ENCODE measurements around the gene SHISA9. TPM values are rescaled to one million over a fixed set of nuclear protein-coding genes. Genes with fewer than 3 reads are reported as not detected.

The SHISA9 gene
- total RNA-seq, 3 donors from 2014 or later, result 0.33 to 4.1 TPM; not detected in 1

DNA sequence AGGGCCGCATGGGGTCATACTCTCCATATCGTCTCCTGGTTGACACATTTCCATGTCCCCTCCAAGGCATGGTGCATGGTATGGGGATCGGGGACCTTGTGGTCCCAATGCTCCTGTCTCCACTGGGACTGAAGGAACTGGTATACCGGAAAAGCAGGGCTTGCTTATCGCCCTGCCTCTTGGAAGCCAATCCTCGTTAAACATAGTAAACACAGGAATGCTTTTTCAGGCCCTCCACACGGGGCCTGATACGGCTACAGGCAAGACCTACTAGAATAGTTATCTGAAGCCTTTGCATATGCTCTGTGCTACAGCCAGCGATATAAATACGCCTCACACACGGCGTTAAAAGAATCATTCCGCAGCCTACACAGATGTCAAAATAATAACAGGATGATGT, 159.5 kb downstream of the SHISA9 start:
- DNase-seq (ENCODE audit: low spot score in 2 of 2), result no peak
- intact Hi-C loops (cut with DNase I; ENCODE audit: low total_unique reads), result no loop called here
- H3K9me3 ChIP-seq, result no peaks in the 10 kb centered on the region
- no peaks in the 10 kb centered on the region for H3K4me1 ChIP-seq
- no peaks in the 10 kb centered on the region for H3K36me3 ChIP-seq
- H3K4me3 ChIP-seq, result no peak overlapping the region
- no peak overlapping the region for H3K27ac ChIP-seq
- no peak for TF ChIP-seq POLR2AphosphoS5 (IDR thresholded peaks at IDR 0.05)
- TF ChIP-seq, protein P1, sequence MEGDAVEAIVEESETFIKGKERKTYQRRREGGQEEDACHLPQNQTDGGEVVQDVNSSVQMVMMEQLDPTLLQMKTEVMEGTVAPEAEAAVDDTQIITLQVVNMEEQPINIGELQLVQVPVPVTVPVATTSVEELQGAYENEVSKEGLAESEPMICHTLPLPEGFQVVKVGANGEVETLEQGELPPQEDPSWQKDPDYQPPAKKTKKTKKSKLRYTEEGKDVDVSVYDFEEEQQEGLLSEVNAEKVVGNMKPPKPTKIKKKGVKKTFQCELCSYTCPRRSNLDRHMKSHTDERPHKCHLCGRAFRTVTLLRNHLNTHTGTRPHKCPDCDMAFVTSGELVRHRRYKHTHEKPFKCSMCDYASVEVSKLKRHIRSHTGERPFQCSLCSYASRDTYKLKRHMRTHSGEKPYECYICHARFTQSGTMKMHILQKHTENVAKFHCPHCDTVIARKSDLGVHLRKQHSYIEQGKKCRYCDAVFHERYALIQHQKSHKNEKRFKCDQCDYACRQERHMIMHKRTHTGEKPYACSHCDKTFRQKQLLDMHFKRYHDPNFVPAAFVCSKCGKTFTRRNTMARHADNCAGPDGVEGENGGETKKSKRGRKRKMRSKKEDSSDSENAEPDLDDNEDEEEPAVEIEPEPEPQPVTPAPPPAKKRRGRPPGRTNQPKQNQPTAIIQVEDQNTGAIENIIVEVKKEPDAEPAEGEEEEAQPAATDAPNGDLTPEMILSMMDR (IDR thresholded peaks at IDR 0.05), result no peak
- H3K27me3 ChIP-seq, result no peaks in the 10 kb centered on the region

DNA sequence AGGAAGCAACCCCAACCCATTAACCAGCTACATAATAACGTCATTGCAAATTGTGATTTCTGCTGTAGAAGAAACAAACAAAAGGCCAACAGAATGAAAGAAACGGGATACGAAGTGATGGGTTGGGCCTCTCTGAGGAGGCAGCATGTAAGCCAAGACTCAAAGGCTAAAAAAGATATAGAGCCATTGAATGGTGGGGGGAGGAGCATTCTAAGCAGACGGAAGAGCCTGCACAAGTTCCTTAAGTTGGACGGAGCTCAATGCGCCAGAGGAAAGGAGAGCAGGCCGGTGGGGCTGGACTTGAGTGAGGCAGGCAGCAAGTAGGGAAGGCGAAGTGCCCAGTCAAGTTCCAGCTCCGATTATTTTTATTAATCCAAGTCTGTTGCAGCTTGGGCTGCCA, 160.3 kb downstream of the SHISA9 start:
- no peak overlapping the region for H3K27ac ChIP-seq
- H3K4me1 ChIP-seq, result no peaks in the 10 kb centered on the region
- intact Hi-C loops (cut with DNase I; ENCODE audit: low total_unique reads), result no loop called here
- no peaks in the 10 kb centered on the region for H3K36me3 ChIP-seq
- H3K9me3 ChIP-seq, result no peaks in the 10 kb centered on the region
- DNase-seq (ENCODE audit: low spot score in 2 of 2), result no peak
- no peak overlapping the region for H3K4me3 ChIP-seq
- H3K27me3 ChIP-seq, result no peaks in the 10 kb centered on the region
- TF ChIP-seq POLR2A (IDR thresholded peaks at IDR 0.05) (no peak), POLR2AphosphoS5 (IDR thresholded peaks at IDR 0.05) (no peak)
- TF ChIP-seq, protein P1 (IDR thresholded peaks at IDR 0.05), result no peak

DNA sequence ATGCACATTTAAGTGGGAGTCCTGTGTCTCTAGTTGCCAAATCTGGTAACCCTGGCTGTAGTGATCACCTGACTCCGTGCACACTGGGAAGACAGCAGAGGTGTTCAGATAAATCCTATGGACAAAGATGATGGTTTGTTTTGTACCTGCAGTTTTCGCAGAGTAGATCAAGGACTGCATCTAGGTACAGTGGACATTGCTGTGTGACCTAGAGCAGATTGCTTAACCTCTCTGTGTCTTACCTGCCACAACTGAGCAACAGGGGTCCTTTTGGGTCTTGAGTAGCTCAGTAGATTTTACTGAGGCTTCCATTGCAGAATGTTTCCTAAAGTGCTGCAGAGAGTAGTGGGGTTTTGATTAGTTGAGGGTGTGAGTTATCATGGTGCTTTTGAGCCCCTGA, 160.8 kb downstream of the SHISA9 start:
- TF ChIP-seq, protein P1 (IDR thresholded peaks at IDR 0.05), result no peak
- TF ChIP-seq POLR2AphosphoS5 (IDR thresholded peaks at IDR 0.05) (no peak), POLR2A (IDR thresholded peaks at IDR 0.05) (no peak)
- Histone ChIP-seq H3K27ac (no peak overlapping the region), H3K4me3 (no peak overlapping the region), H3K36me3 (no peaks in the 10 kb centered on the region), H3K4me1 (no peaks in the 10 kb centered on the region), H3K9me3 (no peaks in the 10 kb centered on the region), H3K27me3 (no peaks in the 10 kb centered on the region)
- no peak for DNase-seq (ENCODE audit: low spot score in 2 of 2)
- intact Hi-C loops (cut with DNase I; ENCODE audit: low total_unique reads), result no loop called here

DNA sequence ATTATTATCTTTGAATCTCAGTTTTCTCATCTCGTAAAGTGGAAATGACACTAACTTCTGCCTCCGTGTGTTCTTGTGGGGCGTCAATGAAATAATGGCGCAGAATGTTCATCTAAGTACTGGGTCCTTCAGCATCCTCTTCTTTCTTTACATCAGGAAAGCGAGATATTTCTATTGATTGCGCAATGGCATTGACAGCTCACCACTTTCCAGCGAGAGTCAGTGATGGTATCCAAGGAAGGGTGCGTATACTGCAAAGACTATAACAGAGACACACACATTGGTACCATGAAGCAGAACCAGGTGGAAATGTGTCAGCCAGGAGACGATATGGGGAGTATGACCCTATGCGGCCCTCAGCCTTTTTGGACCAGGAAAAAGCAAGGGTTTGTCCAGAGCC, 162.1 kb downstream of the SHISA9 start:
- no peaks in the 10 kb centered on the region for H3K9me3 ChIP-seq
- H3K4me1 ChIP-seq, result no peaks in the 10 kb centered on the region
- no peaks in the 10 kb centered on the region for H3K36me3 ChIP-seq
- H3K4me3 ChIP-seq, result no peak overlapping the region
- no peak overlapping the region for H3K27ac ChIP-seq
- TF ChIP-seq, protein P1 (IDR thresholded peaks at IDR 0.05), result no peak
- no peak for TF ChIP-seq POLR2A (IDR thresholded peaks at IDR 0.05)
- no peak for TF ChIP-seq POLR2AphosphoS5 (IDR thresholded peaks at IDR 0.05)
- DNase-seq (ENCODE audit: low spot score in 2 of 2), result no peak
- H3K27me3 ChIP-seq, result no peaks in the 10 kb centered on the region
- intact Hi-C loops (cut with DNase I; ENCODE audit: low total_unique reads), result no loop called here

DNA sequence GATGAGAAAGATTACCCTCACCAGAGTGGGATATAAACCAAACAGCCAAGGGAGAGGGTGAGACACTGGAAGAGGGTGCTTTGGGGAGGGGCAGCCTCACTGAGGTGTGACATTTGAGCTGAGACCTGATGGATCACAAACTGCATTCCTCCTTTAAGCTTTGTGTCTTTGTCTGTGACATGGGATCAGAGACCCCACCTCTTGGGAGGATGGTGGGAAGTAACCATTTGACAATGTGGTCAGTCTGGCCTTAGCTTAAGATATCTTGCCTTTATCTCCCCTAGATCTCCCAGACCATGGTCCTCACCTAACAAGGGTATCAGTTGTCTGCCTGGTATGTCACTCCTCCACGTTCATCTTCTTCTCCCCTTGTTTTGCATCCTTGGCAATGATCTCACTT, 163.4 kb downstream of the SHISA9 start:
- DNase-seq (ENCODE audit: low spot score in 2 of 2), result no peak
- Histone ChIP-seq H3K27me3 (no peaks in the 10 kb centered on the region), H3K4me1 (no peaks in the 10 kb centered on the region), H3K27ac (no peak overlapping the region), H3K4me3 (no peak overlapping the region), H3K36me3 (no peaks in the 10 kb centered on the region), H3K9me3 (no peaks in the 10 kb centered on the region)
- TF ChIP-seq POLR2AphosphoS5 (IDR thresholded peaks at IDR 0.05) (no peak), POLR2A (IDR thresholded peaks at IDR 0.05) (no peak)
- TF ChIP-seq, protein P1 (IDR thresholded peaks at IDR 0.05), result no peak
- intact Hi-C loops (cut with DNase I; ENCODE audit: low total_unique reads), result no loop called here

All from breast epithelium (tissue), 4 donors.